Sigmoid colon (tissue), 7 donors: ENCODE measurements around the gene LIG3. TPM values are rescaled to one million over a fixed set of nuclear protein-coding genes. Genes with fewer than 3 reads are reported as not detected.

Experiments
- DNase-seq: peaks from one replicate; pipeline ENCODE4 v3.0.0-alpha.2; 2019
- H3K27ac ChIP-seq, 4 donors: fragments of 200-600 bp; sonication (generic); one replicate each; pipeline ENCODE4 v1.5.1; 2016 to 2019; ENCODE audit warnings: mild to moderate bottlenecking in 1 of 4
- H3K27me3 ChIP-seq, 3 donors: fragments of 200-600 bp; sonication (generic); one replicate each; pipeline ENCODE4 v1.5.1; 2019; ENCODE audit warnings: mild to moderate bottlenecking in 1 of 3
- H3K36me3 ChIP-seq, 4 donors: fragments of 200-600 bp; sonication (generic); one replicate each; pipeline ENCODE4 v1.5.1; 2016 to 2019
- H3K4me1 ChIP-seq, 4 donors: fragments of 200-600 bp; sonication (generic); one replicate each; pipeline ENCODE4 v1.5.1; 2017 to 2019
- H3K4me3 ChIP-seq, 4 donors: fragments of 200-600 bp; sonication (generic); one replicate each; pipeline ENCODE4 v1.5.1; 2017 to 2019; ENCODE audit warnings: mild to moderate bottlenecking in 2 of 4, moderate library complexity in 1 of 4
- H3K9me3 ChIP-seq, 4 donors: fragments of 200-600 bp in 3 of 4; sonication (generic) in 3 of 4; one replicate each; pipeline versions ENCODE4 v1.5.1 to v1.6.1; 2013 to 2019
- CTCF ChIP-seq, 4 experiments: fragments of 450-650 bp in 3 of 4; fragments of 200-600 bp in 1 of 4; IDR thresholded peaks; one replicate each; pipeline ENCODE4 v1.5.1; 2016 to 2019; ENCODE audit warnings: antibody characterized with exemption in 4 of 4, mild to moderate bottlenecking in 3 of 4, moderate library complexity in 2 of 4
- EP300 ChIP-seq, 4 donors: sonication (generic); formaldehyde crosslinking; IDR thresholded peaks; one replicate each; pipeline ENCODE4 v1.6.1; 2017; ENCODE audit warnings: antibody characterized with exemption in 4 of 4
- POLR2A ChIP-seq, 2 donors: fragments of 450-650 bp; IDR thresholded peaks; one replicate each; pipeline ENCODE4 v1.6.1; 2016; ENCODE audit warnings: antibody characterized with exemption in 2 of 2, mild to moderate bottlenecking in 2 of 2, moderate library complexity in 2 of 2
- POLR2AphosphoS5 ChIP-seq, 4 donors: sonication (generic); formaldehyde crosslinking; IDR thresholded peaks; one replicate each; pipeline ENCODE4 v1.6.1; 2017; ENCODE audit warnings: antibody characterized with exemption in 4 of 4
- WGBS, 2 donors: extraction: QIAGEN DNeasy Blood & Tissue Kit; methylation state at CpG; one replicate each; pipeline ENCODE4 v1.1.7; 2013; 5-methylcytosine and 5-hydroxymethylcytosine counted together
- intact Hi-C: fragments of 100-400 bp; cut with DNase I; formaldehyde crosslinking; loops from one replicate; pipeline ENCODE4 v1.15.1; 2023
- polyA plus RNA-seq, 3 donors: library from polyadenylated mRNA; stranded (reverse); fragments of 200-250 nt; gene quantifications; one replicate each; pipeline ENCODE4 v1.2.3, GENCODE V29; 2013
- total RNA-seq, 4 donors: library from RNA; depleted of rRNA; stranded (reverse); fragments of >200 nt; gene quantifications; one replicate each; pipeline ENCODE4 v1.1.0, GENCODE V29; 2016
- donor health status: healthy with polysubstance abuse.
- donor health status: Bipolar disorder and iron deficiency.
- donor health status: healthy.

The LIG3 gene
- total and polyA plus RNA-seq, 7 donors: 3.5 to 29.7 (median 19.4) TPM

GRCh38 chr17:35046245-35046644 lies 65.9 kb downstream of the LIG3 start:
- 30 to 55% methylated on average over 4 of the region's 4 CpGs for WGBS, 2 donors
- no peaks in the 10 kb centered on the region for H3K9me3 ChIP-seq
- no peak for DNase-seq
- H3K4me3 ChIP-seq: no peak overlapping the region
- H3K27ac ChIP-seq: no peak overlapping the region
- peaks cover 0 to under 1% (median 0%) of the 10 kb centered on the region in 4 donors for H3K4me1 ChIP-seq
- intact Hi-C loops: no loop called here
- no peaks in the 10 kb centered on the region for H3K36me3 ChIP-seq
- H3K27me3 ChIP-seq: no peaks in the 10 kb centered on the region
- TF ChIP-seq EP300 (IDR thresholded peaks at IDR 0.05) (no peak), POLR2AphosphoS5 (IDR thresholded peaks at IDR 0.05) (no peak), POLR2A (IDR thresholded peaks at IDR 0.05) (no peak), CTCF (IDR thresholded peaks at IDR 0.05) (no peak)

- no peak overlapping the region for H3K27ac ChIP-seq
- H3K27me3 ChIP-seq: no peaks in the 10 kb centered on the region
- TF ChIP-seq EP300 (IDR thresholded peaks at IDR 0.05) (no peak), CTCF (IDR thresholded peaks at IDR 0.05) (no peak), POLR2AphosphoS5 (IDR thresholded peaks at IDR 0.05) (no peak), POLR2A (IDR thresholded peaks at IDR 0.05) (no peak)
- H3K4me3 ChIP-seq: no peak overlapping the region
- 14 to 46% methylated on average over 5 of the region's 5 CpGs for WGBS, 2 donors
- no peak for DNase-seq
- peaks cover 0 to 6% (median 2%) of the 10 kb centered on the region in 4 donors for H3K4me1 ChIP-seq
- intact Hi-C loops: no loop called here
- no peaks in the 10 kb centered on the region for H3K36me3 ChIP-seq
- no peaks in the 10 kb centered on the region for H3K9me3 ChIP-seq
Observed at GRCh38 chr17:35046740-35047283, 66.5 kb downstream of the LIG3 start.

GRCh38 chr17:35048685-35049379 lies 68.5 kb downstream of the LIG3 start:
- 79 to 87% methylated on average over 3 of the region's 3 CpGs for WGBS, 2 donors
- H3K27ac ChIP-seq: no peak overlapping the region
- DNase-seq: no peak
- H3K4me3 ChIP-seq: no peak overlapping the region
- peaks cover 0 to 21% (median 12%) of the 10 kb centered on the region in 4 donors for H3K4me1 ChIP-seq
- intact Hi-C loops: no loop called here
- H3K9me3 ChIP-seq: no peaks in the 10 kb centered on the region
- TF ChIP-seq CTCF (IDR thresholded peaks at IDR 0.05): no peak
- no peak for TF ChIP-seq POLR2AphosphoS5 (IDR thresholded peaks at IDR 0.05)
- no peak for TF ChIP-seq EP300 (IDR thresholded peaks at IDR 0.05)
- TF ChIP-seq POLR2A (IDR thresholded peaks at IDR 0.05): no peak
- H3K36me3 ChIP-seq: no peaks in the 10 kb centered on the region
- H3K27me3 ChIP-seq: no peaks in the 10 kb centered on the region

- no peaks in the 10 kb centered on the region for H3K9me3 ChIP-seq
- no peak overlapping the region for H3K27ac ChIP-seq
- no peaks in the 10 kb centered on the region for H3K27me3 ChIP-seq
- no peak overlapping the region for H3K4me3 ChIP-seq
- DNase-seq: no peak
- no peaks in the 10 kb centered on the region for H3K36me3 ChIP-seq
- WGBS, 2 donors: 95 to 98% methylated on average over 2 of the region's 2 CpGs
- no peak for TF ChIP-seq EP300 (IDR thresholded peaks at IDR 0.05)
- TF ChIP-seq POLR2AphosphoS5 (IDR thresholded peaks at IDR 0.05): no peak
- TF ChIP-seq POLR2A (IDR thresholded peaks at IDR 0.05): no peak
- TF ChIP-seq CTCF (IDR thresholded peaks at IDR 0.05): no peak
- H3K4me1 ChIP-seq: peaks cover 0 to 21% (median 12%) of the 10 kb centered on the region in 4 donors
- intact Hi-C loops: no loop called here
Observed at GRCh38 chr17:35050170-35050569, 69.9 kb downstream of the LIG3 start.
